GM12878 (cell line): Measurements from ENCODE around the gene TNFSF8. TPM values are rescaled to one million over a fixed set of nuclear protein-coding genes. Genes with fewer than 3 reads are reported as not detected.
A peak's percentile ranks its signal among the peaks of the same experiment; 100 is the strongest.

ENCODE experiments used
- ATAC-seq: fragments of 200-7000 bp; cut with Tn5 transposase; 3 replicates; pipeline ENCODE4 v1.9.1; 2020; ENCODE audit warnings: mild to moderate bottlenecking, moderate library complexity
- BruUV-seq: library from RNA; stranded (reverse); fragments of 400-500 nt; replicated peaks from 2 replicates; lab custom pipeline; 2021; lab: Mats Ljungman, UMichigan
- CTCF ChIA-PET: fragments of 300-600 bp; sonication (Branson Sonifier 250); formaldehyde crosslinking; extraction: SDS; loops from one replicate; lab custom pipeline; 2021; ENCODE audit warnings: inconsistent platforms; lab: Yijun Ruan, JAX
- POLR2A ChIA-PET: fragments of 350-600 bp; formaldehyde crosslinking; extraction: SDS; loops from one replicate; lab custom pipeline; 2021; ENCODE audit warnings: inconsistent platforms; lab: Charles Lee
- RAD21 ChIA-PET: fragments of 300-600 bp; sonication (Branson Sonifier 250); formaldehyde crosslinking; loops from one replicate; lab custom pipeline; 2023; ENCODE audit warnings: antibody characterized with exemption; ENCODE audit not compliant: unreplicated experiment; lab: Charles Lee
- SMC1A ChIA-PET: fragments of 300-600 bp; sonication (Branson Sonifier 250); formaldehyde crosslinking; loops from one replicate; lab custom pipeline; 2023; ENCODE audit not compliant: unreplicated experiment, uncharacterized antibody; lab: Charles Lee
- DNase-seq: peaks from one replicate; pipeline ENCODE4 v3.0.0-alpha.2; 2011; ENCODE audit warnings: low read depth, low spot score
- FAIRE-seq: peaks from 3 replicates; lab custom pipeline; 2011; peaks lifted over from hg19 to GRCh38; lab: Jason Lieb, UNC
- H2AFZ ChIP-seq: 2 replicates; pipeline ENCODE4 v1.6.0; 2011; ENCODE audit warnings: low read depth, low read length, control low read depth; ENCODE audit not compliant: control insufficient read depth
- H3K27ac ChIP-seq: 2 replicates; pipeline ENCODE4 v1.5.1; 2011; ENCODE audit warnings: control low read depth; ENCODE audit not compliant: control insufficient read depth, insufficient read depth
- H3K27me3 ChIP-seq, 2 experiments: replicated peaks in 1 of 2; 2 replicates each; pipeline versions ENCODE4 v1.6.0 to v1.6.1; 2011; ENCODE audit warnings: low read length in 1 of 2; ENCODE audit not compliant: control insufficient read depth in 2 of 2, insufficient read depth in 2 of 2
- H3K36me3 ChIP-seq, 2 experiments: 2 replicates each; pipeline ENCODE4 v1.5.1; 2011; ENCODE audit warnings: low read length in 1 of 2; ENCODE audit not compliant: control insufficient read depth in 2 of 2, insufficient read depth in 2 of 2
- H3K4me1 ChIP-seq: 2 replicates; pipeline ENCODE4 v1.6.1; 2011; ENCODE audit warnings: mild to moderate bottlenecking, low read length, moderate library complexity, mixed read lengths; ENCODE audit not compliant: control insufficient read depth, insufficient read depth
- H3K4me2 ChIP-seq: 2 replicates; pipeline ENCODE4 v1.6.0; 2011; ENCODE audit warnings: control low read depth; ENCODE audit not compliant: control insufficient read depth, insufficient read depth
- H3K4me3 ChIP-seq: fragments of 200-600 bp; sonication (generic); 2 replicates; pipeline ENCODE4 v1.5.1; 2016
- H3K79me2 ChIP-seq: 2 replicates; pipeline ENCODE4 v1.6.0; 2011; ENCODE audit warnings: low read length; ENCODE audit not compliant: control insufficient read depth, insufficient read depth
- H3K9ac ChIP-seq: 2 replicates; pipeline ENCODE4 v1.8.0; 2011; ENCODE audit warnings: low read length, control low read depth, mixed read lengths; ENCODE audit not compliant: control insufficient read depth, insufficient read depth
- H3K9me3 ChIP-seq: replicated peaks from 3 replicates; pipeline ENCODE4 v1.5.1; 2011; ENCODE audit warnings: mild to moderate bottlenecking, low read length; ENCODE audit not compliant: control insufficient read depth, insufficient read depth
- H4K20me1 ChIP-seq: 2 replicates; pipeline ENCODE4 v1.6.0; 2011; ENCODE audit not compliant: control insufficient read depth, insufficient read depth
- CTCF ChIP-seq, 3 experiments: IDR thresholded peaks in 2 of 3; conservative IDR thresholded peaks in 1 of 3; 2 replicates each; pipeline ENCODE4 v1.5.1; 2011; ENCODE audit warnings: low read depth in 3 of 3, low read length in 3 of 3, mild to moderate bottlenecking in 3 of 3, control low read depth in 2 of 3, moderate library complexity in 2 of 3, inconsistent platforms in 1 of 3, mixed read lengths in 1 of 3; ENCODE audit not compliant: control insufficient read depth in 2 of 3, insufficient read depth in 1 of 3; ENCODE audit errors: extremely low read depth in 1 of 3
- FOS ChIP-seq: IDR thresholded peaks from 3 replicates; pipeline ENCODE4 v1.6.1; 2011; ENCODE audit warnings: borderline replicate concordance; ENCODE audit not compliant: insufficient read length; ENCODE audit errors: extremely low read depth
- MTA3 ChIP-seq: IDR thresholded peaks from 2 replicates; pipeline ENCODE4 v1.6.1; 2012; ENCODE audit warnings: low read length, inconsistent platforms, borderline replicate concordance
- RAD21 ChIP-seq: IDR thresholded peaks from 2 replicates; pipeline ENCODE4 v1.6.1; 2011; ENCODE audit warnings: mild to moderate bottlenecking, low read depth, low read length, moderate library complexity; ENCODE audit not compliant: insufficient read depth
- SMC3 ChIP-seq: IDR thresholded peaks from 2 replicates; pipeline ENCODE4 v1.6.1; 2011; ENCODE audit warnings: low read length, improper control_type of control experiment, borderline replicate concordance
- WGBS: methylation state at CpG from one replicate; pipeline ENCODE4 v1.1.6; 2016; ENCODE audit warnings: low lambda C conversion rate; ENCODE audit not compliant: insufficient replicate concordance, insufficient coverage; ENCODE audit errors: missing lambda C conversion rate; 5-methylcytosine and 5-hydroxymethylcytosine counted together
- in situ Hi-C: fragments of 300-500 bp; cut with MboI; formaldehyde crosslinking; loops from 9 replicates; pipeline ENCODE4 v1.14.3; 2018; ENCODE audit warnings: mixed read lengths
- intact Hi-C: fragments of 100-400 bp; cut with micrococcal nuclease; formaldehyde crosslinking; loops from one replicate; pipeline ENCODE4 v1.14.2; 2022; ENCODE audit not compliant: unreplicated experiment
- polyA plus RNA-seq, 11 experiments: library from polyadenylated mRNA; depleted of rRNA in 4 of 11; unstranded in 6 of 11; stranded (reverse) in 5 of 11; fragments of >200 nt; fragmentation: Nextera tagmentation in 4 of 11; fragmentation: Illumina TruSeq in 1 of 11; extraction: Ambion mirVana in 4 of 11; extraction: Trizol in 1 of 11; gene quantifications; 1 replicate in 1 of 11; 2 replicates in 10 of 11; pipeline versions ENCODE4 v1.2.1 to v1.2.3, GENCODE V29; 2011 to 2016; ENCODE audit warnings: inconsistent platforms in 2 of 11, missing spikeins in 2 of 11, low read depth in 1 of 11
- total RNA-seq, 4 experiments: library from RNA; depleted of rRNA in 3 of 4; stranded (reverse); fragments of >200 nt in 3 of 4; fragmentation: Illumina TruSeq in 1 of 4; extraction: Trizol in 1 of 4; gene quantifications; 2 replicates each; pipeline versions ENCODE4 v1.2.1 to v1.2.3, GENCODE V29; 2013 to 2021

Gene TNFSF8
- total and polyA plus RNA-seq, 10 of the 15 experiments (the other 5 are each of a cell fraction or from before 2014, with no cell fraction given) = 0.10 to 0.29 (median 0.15) TPM; not detected in 7

- H3K27me3 ChIP-seq = 0 out of 4 replicates have a peak, but pooled peaks cover 1 to 4% of the 10 kb centered on the region in 2 experiments
- H3K4me1 ChIP-seq = peaks cover 7% of the 10 kb centered on the region; the same call in 1 of the 2 replicates
- RAD21 ChIA-PET = interaction anchor here (0.8 to 1.7 kb wide), 6 partner anchors 8 to 103 kb away, joined by 3 to 8 read pairs (median 3); no protein-coding TSS in a partner anchor
- CTCF ChIA-PET = interaction anchor here (0.8 to 7.6 kb wide), 23 partner anchors 8 to 253 kb away, joined by 3 to 52 read pairs (median 4); partner anchors contain the start of gene TEX48
- no peaks in the 10 kb centered on the region; the same call in 1 of the 2 replicates for H4K20me1 ChIP-seq
- 0% methylated on average over 1 of the region's 1 CpG for WGBS
- H3K36me3 ChIP-seq = no peaks in the 10 kb centered on the region
- no peak overlapping the region for H3K4me3 ChIP-seq
- no TSS peak for BruUV-seq
- H3K9ac ChIP-seq = no peak overlapping the region
- POLR2A ChIA-PET = interaction anchor here (0.9 kb wide), 1 partner anchor 100 kb away, joined by 4 read pairs; no protein-coding TSS in a partner anchor
- intact Hi-C loops = loop anchor here (2.0 kb wide), 1 partner anchor 101 kb away; no protein-coding TSS in a partner anchor
- TF ChIP-seq RAD21 (peak; percentile 19; the same call in 1 of the 2 replicates), SMC3 (peak; percentile 38; the same call in 1 of the 2 replicates), CTCF (IDR thresholded peaks at IDR 0.05 in 2 of 3, conservative IDR thresholded peaks at IDR 0.05 in 1 of 3; ENCODE audit: control insufficient read depth in 2 of 3, extremely low read depth in 1 of 3, insufficient read depth in 1 of 3, low read depth in 3 of 3, low read length in 3 of 3) (peak; percentile 13 to 33 (median 18); a peak in 1 of 6 replicates), FOS (no peak), MTA3 (no peak)
- DNase-seq = no peak
- no peak overlapping the region for H2AFZ ChIP-seq
- SMC1A ChIA-PET = interaction anchor here (0.9 to 2.8 kb wide), 13 partner anchors 9 to 233 kb away, joined by 3 to 12 read pairs (median 4); no protein-coding TSS in a partner anchor
- H3K79me2 ChIP-seq = no peaks in the 10 kb centered on the region
- no peak overlapping the region for H3K4me2 ChIP-seq
- peak; percentile 57; the same call in 2 of the 3 replicates for ATAC-seq
- in situ Hi-C loops = loop anchor here (5.0 kb wide), 2 partner anchors 98 to 237 kb away; no protein-coding TSS in a partner anchor
- FAIRE-seq = no peak
- H3K27ac ChIP-seq = no peak overlapping the region
- no peaks in the 10 kb centered on the region for H3K9me3 ChIP-seq
These were observed 16.3 kb downstream of the TNFSF8 start for GRCh38 chr9:114914139-114914538.
